ENCODE results near the gene KBTBD4. TPM values are rescaled to one million over a fixed set of nuclear protein-coding genes. Genes with fewer than 3 reads are reported as not detected.

The KBTBD4 gene
- total and polyA plus RNA-seq, 2 of the 8 experiments (the other 6 are each of a cell fraction or from before 2014, with no cell fraction given), result 12.0 to 19.5 TPM

- TF ChIP-seq SIN3A (conservative IDR thresholded peaks at IDR 0.05 in 1 of 2, IDR thresholded peaks at IDR 0.05 in 1 of 2; ENCODE audit: low read depth in 1 of 2, low read length in 2 of 2) (no peak), POLR2A (IDR thresholded peaks at IDR 0.05; ENCODE audit: control extremely low read depth in 1 of 2, low read depth in 2 of 2, low read length in 2 of 2) (no peak), RAD21 (IDR thresholded peaks at IDR 0.05 in 1 of 2, conservative IDR thresholded peaks at IDR 0.05 in 1 of 2; ENCODE audit: low read depth in 2 of 2, low read length in 2 of 2) (no peak), ASH2L (IDR thresholded peaks at IDR 0.05; ENCODE audit: low read length) (no peak), BRCA1 (IDR thresholded peaks at IDR 0.05; ENCODE audit: low read depth, low read length) (no peak), KDM5A (IDR thresholded peaks at IDR 0.05; ENCODE audit: low read length) (no peak), CBX5 (IDR thresholded peaks at IDR 0.05; ENCODE audit: low read depth, low read length) (no peak)
Observed at GRCh38 chr11:47587039-47587716, 8.4 kb upstream of the KBTBD4 start (continued).
